Activated CD4-positive, alpha-beta T cell treated with anti-CD3 and anti-CD28 coated beads, Interleukin-2, amount 10 ng/mL, durations not matched to agents 7 days and 5 days (primary cell): ENCODE data around the gene KRTAP10-3. TPM values are rescaled to one million over a fixed set of nuclear protein-coding genes. Genes with fewer than 3 reads are reported as not detected.

Experiments used
- CTCF ChIA-PET: fragments of 350-600 bp; sonication (Branson Sonifier 250); formaldehyde crosslinking; loops from one replicate; lab custom pipeline; 2021; ENCODE audit warnings: antibody characterized with exemption; lab: Charles Lee
- POLR2A ChIA-PET: fragments of 350-600 bp; sonication (Branson Sonifier 250); formaldehyde crosslinking; loops from one replicate; lab custom pipeline; 2021; ENCODE audit warnings: antibody characterized with exemption; lab: Charles Lee
- DNase-seq: peaks from one replicate; pipeline ENCODE4 v3.0.0-alpha.2; 2020
- H3K27ac Mint-ChIP-seq: one replicate; pipeline ENCODE4 v1.8.0; 2021; ENCODE audit warnings: mild to moderate bottlenecking, moderate library complexity, mixed read lengths
- H3K27me3 Mint-ChIP-seq: one replicate; pipeline ENCODE4 v1.8.0; 2021; ENCODE audit warnings: mixed read lengths
- H3K36me3 Mint-ChIP-seq: one replicate; pipeline ENCODE4 v1.8.0; 2021; ENCODE audit warnings: low read depth, mixed read lengths
- H3K4me1 Mint-ChIP-seq: one replicate; pipeline ENCODE4 v1.8.0; 2021; ENCODE audit warnings: mixed read lengths
- H3K4me3 Mint-ChIP-seq: one replicate; pipeline ENCODE4 v1.8.0; 2021; ENCODE audit warnings: mild to moderate bottlenecking, moderate library complexity, mixed read lengths
- H3K9me3 Mint-ChIP-seq: one replicate; pipeline ENCODE4 v1.8.0; 2021; ENCODE audit warnings: mixed read lengths
- total RNA-seq, 2 experiments: library from RNA; stranded (reverse); gene quantifications; one replicate each; pipeline ENCODE4 v1.2.3, GENCODE V29; 2021

Gene KRTAP10-3
- total RNA-seq, 2 experiments from 2014 or later: not detected

DNA sequence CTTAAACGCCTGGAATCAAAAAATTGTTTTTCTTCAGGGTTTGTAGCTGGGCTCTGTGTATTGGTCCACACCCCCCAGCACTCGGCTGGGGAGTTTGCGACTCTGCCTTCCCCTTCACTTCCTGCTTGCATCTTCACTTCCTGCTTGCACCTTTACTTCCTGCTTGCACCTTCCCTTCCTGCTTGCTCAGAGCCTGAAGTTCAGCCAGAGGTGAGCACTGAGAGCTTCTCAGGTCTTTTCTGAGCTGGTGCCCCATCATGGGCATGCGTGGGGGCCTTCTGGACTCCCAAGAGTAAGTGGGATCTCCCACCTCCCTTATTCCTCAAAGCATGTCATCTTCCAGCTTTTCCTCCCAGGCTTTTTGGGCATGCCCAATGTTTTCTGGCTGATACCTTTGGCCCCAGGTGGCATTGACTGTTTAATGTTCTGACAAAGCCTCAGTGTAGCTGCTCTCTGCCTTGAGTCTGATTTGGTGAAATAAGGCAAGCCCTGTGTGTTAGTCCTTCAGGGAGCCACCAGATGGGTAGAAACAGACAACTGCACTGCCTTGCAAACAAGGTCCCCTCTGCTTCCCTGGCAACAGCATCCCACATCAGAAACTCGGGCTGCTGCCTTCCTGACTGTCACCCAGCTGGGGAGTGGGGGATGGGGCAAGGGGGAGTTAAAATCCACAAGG, 10.8 kb downstream of the KRTAP10-3 start:
- ChIA-PET POLR2A (no interaction called here), CTCF (no interaction called here)
- Mint-ChIP-seq H3K4me1 (peaks cover 15% of the 10 kb centered on the region), H3K36me3 (peaks cover 19% of the 10 kb centered on the region), H3K4me3 (peak overlapping the region; percentile 59), H3K27ac (peak overlapping the region; percentile 88), H3K9me3 (peaks cover 19% of the 10 kb centered on the region), H3K27me3 (no peaks in the 10 kb centered on the region)
- peak; percentile 45 for DNase-seq

DNA sequence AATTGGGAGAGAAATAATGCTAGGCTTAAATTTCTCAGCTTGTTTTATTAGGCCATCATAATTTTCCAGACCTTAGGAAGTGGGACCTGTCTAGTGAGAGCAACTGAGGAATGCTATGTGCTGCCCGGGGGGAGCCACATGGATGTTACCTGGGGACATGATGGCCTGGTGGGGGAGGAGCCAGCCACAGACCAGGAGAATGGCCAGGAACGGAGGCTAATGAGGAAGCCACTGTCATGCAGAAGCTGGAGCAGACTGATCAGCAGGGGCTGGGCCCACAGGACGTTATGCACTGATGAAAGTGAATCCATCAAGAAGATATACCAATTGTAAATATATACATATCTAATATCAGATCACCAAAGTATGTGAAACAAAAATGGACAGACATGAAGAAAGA, 14.0 kb downstream of the KRTAP10-3 start:
- peaks cover 15% of the 10 kb centered on the region for H3K4me1 Mint-ChIP-seq
- POLR2A ChIA-PET: no interaction called here
- CTCF ChIA-PET: interaction anchor here (0.7 kb wide), 2 partner anchors 57 to 100 kb away, joined by 3 to 4 read pairs; no protein-coding TSS in a partner anchor
- H3K9me3 Mint-ChIP-seq: peaks cover 25% of the 10 kb centered on the region
- H3K27ac Mint-ChIP-seq: no peak overlapping the region
- DNase-seq: no peak
- no peak overlapping the region for H3K4me3 Mint-ChIP-seq
- H3K27me3 Mint-ChIP-seq: no peaks in the 10 kb centered on the region
- peaks cover 19% of the 10 kb centered on the region for H3K36me3 Mint-ChIP-seq

- Mint-ChIP-seq H3K36me3 (peaks cover 15% of the 10 kb centered on the region), H3K27ac (no peak overlapping the region), H3K27me3 (no peaks in the 10 kb centered on the region), H3K9me3 (peaks cover 22% of the 10 kb centered on the region), H3K4me1 (peaks cover 10% of the 10 kb centered on the region), H3K4me3 (no peak overlapping the region)
- no peak for DNase-seq
- POLR2A ChIA-PET: no interaction called here
- CTCF ChIA-PET: no interaction called here
Observed at GRCh38 chr21:44542716-44543115, 15.9 kb downstream of the KRTAP10-3 start.

DNA sequence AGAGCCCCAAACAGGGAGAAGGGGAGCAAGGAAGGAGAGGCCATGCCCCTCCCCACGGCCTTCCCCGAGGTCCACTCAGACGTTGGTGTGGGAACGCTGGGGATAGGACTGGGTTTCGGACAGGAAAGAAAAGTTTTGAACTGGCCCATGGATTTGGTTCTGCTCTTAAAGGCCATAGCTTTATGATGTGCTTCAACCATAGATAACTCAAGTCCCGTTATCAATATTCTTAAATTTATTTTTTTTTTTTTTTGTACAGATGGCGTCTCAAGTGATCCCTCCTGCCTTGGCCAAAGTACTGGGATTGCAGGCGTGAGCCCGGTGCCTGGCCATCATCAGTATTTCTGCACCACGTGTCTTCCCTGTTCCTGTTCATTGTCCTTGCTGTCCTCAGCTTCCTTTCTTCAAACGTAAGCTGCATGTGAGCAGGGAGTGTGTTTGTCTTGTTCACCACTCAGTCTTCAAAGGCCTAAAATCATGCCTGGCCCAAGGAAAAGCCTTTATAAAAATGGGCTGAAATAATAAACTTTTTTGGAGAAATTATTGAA, 17.8 kb downstream of the KRTAP10-3 start:
- Mint-ChIP-seq H3K27me3 (no peaks in the 10 kb centered on the region), H3K4me1 (no peaks in the 10 kb centered on the region), H3K4me3 (no peak overlapping the region), H3K9me3 (peaks cover 9% of the 10 kb centered on the region), H3K36me3 (peaks cover 2% of the 10 kb centered on the region), H3K27ac (no peak overlapping the region)
- DNase-seq: no peak
- POLR2A ChIA-PET: no interaction called here
- CTCF ChIA-PET: interaction anchor here (0.6 to 1.7 kb wide), 3 partner anchors 9 to 21 kb away, joined by 3 to 4 read pairs (median 3); partner anchors contain the start of gene KRTAP10-2

GRCh38 chr21:44539991-44540666, 18.5 kb downstream of the KRTAP10-3 start, which contains the start of gene KRTAP10-1:
Gene KRTAP10-1, minus strand, starts transcription at chr21:44540195. Its CDS starts 45 bp downstream, at chr21:44540150.
- no peak for DNase-seq
- no peaks in the 10 kb centered on the region for H3K36me3 Mint-ChIP-seq
- CTCF ChIA-PET: interaction anchor here (0.6 to 1.0 kb wide), 2 partner anchors 8 to 20 kb away, joined by 3 to 4 read pairs; no protein-coding TSS in a partner anchor
- peaks cover 6% of the 10 kb centered on the region for H3K9me3 Mint-ChIP-seq
- POLR2A ChIA-PET: no interaction called here
- no peak within 1 kb of the TSS for H3K27ac Mint-ChIP-seq
- no peak within 1 kb of the TSS for H3K4me3 Mint-ChIP-seq
- no peaks in the 10 kb centered on the region for H3K4me1 Mint-ChIP-seq
- no peaks in the 10 kb centered on the region for H3K27me3 Mint-ChIP-seq

GRCh38 chr21:44539046-44539445, 19.5 kb downstream of the KRTAP10-3 start:
- ChIA-PET POLR2A (interaction anchor here (0.6 kb wide), 1 partner anchor 466 kb away, joined by 4 read pairs; no protein-coding TSS in a partner anchor), CTCF (no interaction called here)
- no peak overlapping the region for H3K4me3 Mint-ChIP-seq
- peaks cover 6% of the 10 kb centered on the region for H3K9me3 Mint-ChIP-seq
- H3K36me3 Mint-ChIP-seq: no peaks in the 10 kb centered on the region
- no peak overlapping the region for H3K27ac Mint-ChIP-seq
- H3K4me1 Mint-ChIP-seq: no peaks in the 10 kb centered on the region
- H3K27me3 Mint-ChIP-seq: no peaks in the 10 kb centered on the region
- no peak for DNase-seq

GRCh38 chr21:44537930-44538911, 20.4 kb downstream of the KRTAP10-3 start:
- Mint-ChIP-seq H3K4me1 (no peaks in the 10 kb centered on the region), H3K36me3 (no peaks in the 10 kb centered on the region), H3K27me3 (no peaks in the 10 kb centered on the region), H3K27ac (no peak overlapping the region), H3K9me3 (peaks cover 6% of the 10 kb centered on the region), H3K4me3 (no peak overlapping the region)
- ChIA-PET CTCF (interaction anchor here (1.9 kb wide), 1 partner anchor 28 kb away, joined by 7 read pairs; no protein-coding TSS in a partner anchor), POLR2A (interaction anchor here (0.6 kb wide), 1 partner anchor 465 kb away, joined by 4 read pairs; no protein-coding TSS in a partner anchor)
- DNase-seq: no peak

GRCh38 chr21:44535963-44536362, 22.6 kb downstream of the KRTAP10-3 start:
- POLR2A ChIA-PET: no interaction called here
- CTCF ChIA-PET: interaction anchor here (0.5 to 1.0 kb wide), 2 partner anchors 39 to 115 kb away, joined by 3 read pairs; no protein-coding TSS in a partner anchor
- H3K4me1 Mint-ChIP-seq: no peaks in the 10 kb centered on the region
- H3K27ac Mint-ChIP-seq: no peak overlapping the region
- no peak overlapping the region for H3K4me3 Mint-ChIP-seq
- no peaks in the 10 kb centered on the region for H3K36me3 Mint-ChIP-seq
- no peak for DNase-seq
- peaks cover 1% of the 10 kb centered on the region for H3K9me3 Mint-ChIP-seq
- no peaks in the 10 kb centered on the region for H3K27me3 Mint-ChIP-seq

DNA sequence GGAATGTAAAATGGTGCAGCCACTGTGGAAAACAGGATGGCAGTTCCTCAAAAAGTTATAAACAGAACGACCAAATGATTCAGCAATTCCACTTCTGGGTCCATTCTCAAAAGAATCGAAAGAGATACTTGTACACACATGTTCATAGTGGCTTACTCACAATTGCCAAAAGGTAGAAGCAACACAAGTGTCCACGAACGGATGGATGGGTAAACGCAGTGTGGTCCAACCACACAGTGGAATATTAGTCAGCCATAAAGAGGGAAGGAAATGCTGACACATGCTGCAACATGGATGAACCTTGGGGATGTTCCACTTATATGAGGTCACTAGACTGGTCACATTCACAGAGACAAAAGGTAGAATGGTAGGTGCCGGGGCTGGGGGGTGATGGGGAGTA, 23.9 kb downstream of the KRTAP10-3 start:
- DNase-seq: no peak
- H3K27me3 Mint-ChIP-seq: no peaks in the 10 kb centered on the region
- no peak overlapping the region for H3K27ac Mint-ChIP-seq
- ChIA-PET POLR2A (no interaction called here), CTCF (no interaction called here)
- H3K4me1 Mint-ChIP-seq: no peaks in the 10 kb centered on the region
- H3K4me3 Mint-ChIP-seq: no peak overlapping the region
- H3K36me3 Mint-ChIP-seq: no peaks in the 10 kb centered on the region
- no peaks in the 10 kb centered on the region for H3K9me3 Mint-ChIP-seq

- CTCF ChIA-PET: interaction anchor here (0.6 kb wide), 1 partner anchor 109 kb away, joined by 4 read pairs; no protein-coding TSS in a partner anchor
- Mint-ChIP-seq H3K9me3 (no peaks in the 10 kb centered on the region), H3K4me3 (no peak overlapping the region), H3K4me1 (no peaks in the 10 kb centered on the region), H3K27ac (no peak overlapping the region), H3K36me3 (no peaks in the 10 kb centered on the region), H3K27me3 (no peaks in the 10 kb centered on the region)
- DNase-seq: no peak
- POLR2A ChIA-PET: no interaction called here
Observed at GRCh38 chr21:44533891-44534627, 24.5 kb downstream of the KRTAP10-3 start.

- H3K4me3 Mint-ChIP-seq: no peak overlapping the region
- ChIA-PET CTCF (interaction anchor here (0.6 kb wide), 1 partner anchor 110 kb away, joined by 4 read pairs; no protein-coding TSS in a partner anchor), POLR2A (no interaction called here)
- no peaks in the 10 kb centered on the region for H3K27me3 Mint-ChIP-seq
- H3K4me1 Mint-ChIP-seq: no peaks in the 10 kb centered on the region
- no peak for DNase-seq
- no peaks in the 10 kb centered on the region for H3K9me3 Mint-ChIP-seq
- H3K27ac Mint-ChIP-seq: no peak overlapping the region
- no peaks in the 10 kb centered on the region for H3K36me3 Mint-ChIP-seq
Observed at GRCh38 chr21:44533121-44533890, 25.3 kb downstream of the KRTAP10-3 start.
